ENCODE results near the gene KCTD17.

Gene KCTD17

GRCh38 chr22:37054600-37055365 is 3.2 kb downstream of the KCTD17 start:
- Histone ChIP-seq H3K36me3 (ENCODE audit: insufficient read depth, low read length) (no peaks in the 10 kb centered on the region), H3K9ac (ENCODE audit: low read length) (no peak overlapping the region), H3K4me1 (ENCODE audit: insufficient read depth, low read length, severe bottlenecking) (peaks cover 9% of the 10 kb centered on the region), H3F3A (ENCODE audit: insufficient read depth, low read length) (no peaks in the 10 kb centered on the region), H3K9me3 (ENCODE audit: low read length) (no peaks in the 10 kb centered on the region), H3K9me2 (ENCODE audit: low read depth, low read length) (no peaks in the 10 kb centered on the region), H2AFZ (ENCODE audit: low read length) (no peak overlapping the region), H3K4me3 (ENCODE audit: low read depth, low read length, poor library complexity, severe bottlenecking) (no peak overlapping the region), H3K27ac (ENCODE audit: low read depth, low read length, poor library complexity, severe bottlenecking) (no peak overlapping the region), H3K4me2 (ENCODE audit: low read length) (no peak overlapping the region), H4K20me1 (ENCODE audit: insufficient read depth, low read length) (no peaks in the 10 kb centered on the region), H3K27me3 (ENCODE audit: insufficient read depth, low read length) (peaks cover 5% of the 10 kb centered on the region; the same call in 1 of the 2 replicates), H3K79me2 (ENCODE audit: insufficient read depth, low read length) (no peaks in the 10 kb centered on the region)
- TF ChIP-seq EZH2 (IDR thresholded peaks at IDR 0.05; ENCODE audit: borderline replicate concordance, low read length) (no peak), CTCF (IDR thresholded peaks at IDR 0.05; ENCODE audit: low read length) (no peak)

GRCh38 chr22:37056246-37056645 is 4.7 kb downstream of the KCTD17 start:
- Histone ChIP-seq H3K4me2 (ENCODE audit: low read length) (no peak overlapping the region), H3K36me3 (ENCODE audit: insufficient read depth, low read length) (no peaks in the 10 kb centered on the region), H3K4me3 (ENCODE audit: low read depth, low read length, poor library complexity, severe bottlenecking) (no peak overlapping the region), H3K4me1 (ENCODE audit: insufficient read depth, low read length, severe bottlenecking) (peaks cover 9% of the 10 kb centered on the region), H3K27me3 (ENCODE audit: insufficient read depth, low read length) (peaks cover 10% of the 10 kb centered on the region; the same call in 1 of the 2 replicates), H2AFZ (ENCODE audit: low read length) (no peak overlapping the region), H3K9me2 (ENCODE audit: low read depth, low read length) (no peaks in the 10 kb centered on the region), H3K9me3 (ENCODE audit: low read length) (no peaks in the 10 kb centered on the region), H3F3A (ENCODE audit: insufficient read depth, low read length) (no peaks in the 10 kb centered on the region), H4K20me1 (ENCODE audit: insufficient read depth, low read length) (no peaks in the 10 kb centered on the region), H3K27ac (ENCODE audit: low read depth, low read length, poor library complexity, severe bottlenecking) (no peak overlapping the region), H3K79me2 (ENCODE audit: insufficient read depth, low read length) (no peaks in the 10 kb centered on the region), H3K9ac (ENCODE audit: low read length) (no peak overlapping the region)
- TF ChIP-seq CTCF (IDR thresholded peaks at IDR 0.05; ENCODE audit: low read length) (no peak), EZH2 (IDR thresholded peaks at IDR 0.05; ENCODE audit: borderline replicate concordance, low read length) (no peak)

- Histone ChIP-seq H3K4me3 (ENCODE audit: low read depth, low read length, poor library complexity, severe bottlenecking) (no peak overlapping the region), H3K4me2 (ENCODE audit: low read length) (no peak overlapping the region), H3K27ac (ENCODE audit: low read depth, low read length, poor library complexity, severe bottlenecking) (no peak overlapping the region), H2AFZ (ENCODE audit: low read length) (no peak overlapping the region), H3K36me3 (ENCODE audit: insufficient read depth, low read length) (no peaks in the 10 kb centered on the region), H3K9me2 (ENCODE audit: low read depth, low read length) (no peaks in the 10 kb centered on the region), H3K27me3 (ENCODE audit: insufficient read depth, low read length) (peaks cover 12% of the 10 kb centered on the region; the same call in 1 of the 2 replicates), H3K4me1 (ENCODE audit: insufficient read depth, low read length, severe bottlenecking) (peaks cover 3% of the 10 kb centered on the region), H3K79me2 (ENCODE audit: insufficient read depth, low read length) (no peaks in the 10 kb centered on the region), H3K9ac (ENCODE audit: low read length) (no peak overlapping the region), H3K9me3 (ENCODE audit: low read length) (no peaks in the 10 kb centered on the region), H4K20me1 (ENCODE audit: insufficient read depth, low read length) (no peaks in the 10 kb centered on the region), H3F3A (ENCODE audit: insufficient read depth, low read length) (no peaks in the 10 kb centered on the region)
- TF ChIP-seq CTCF (IDR thresholded peaks at IDR 0.05; ENCODE audit: low read length): no peak
- no peak for TF ChIP-seq EZH2 (IDR thresholded peaks at IDR 0.05; ENCODE audit: borderline replicate concordance, low read length)
Measured at GRCh38 chr22:37057226-37057625, 5.7 kb downstream of the KCTD17 start.
